Caco-2 (cell line): ENCODE measurements around the gene ATG10. TPM values are rescaled to one million over a fixed set of nuclear protein-coding genes. Genes with fewer than 3 reads are reported as not detected.

Source experiments
- BruUV-seq: library from RNA; stranded (reverse); fragments of 400-500 nt; replicated peaks from 2 replicates; lab custom pipeline; 2021; lab: Mats Ljungman, UMichigan
- CTCF ChIA-PET: fragments of 300-600 bp; sonication (Branson Sonifier 250); formaldehyde crosslinking; loops from one replicate; lab custom pipeline; 2022; ENCODE audit warnings: antibody characterized with exemption; lab: Charles Lee
- POLR2A ChIA-PET: fragments of 300-600 bp; sonication (Branson Sonifier 250); formaldehyde crosslinking; loops from one replicate; lab custom pipeline; 2022; ENCODE audit warnings: antibody characterized with exemption; lab: Charles Lee
- DNase-seq, 2 experiments: peaks; one replicate each; pipeline versions ENCODE4 v3.0.0 to v3.0.0-alpha.2; 2020 to 2022
- H3K27me3 ChIP-seq: replicated peaks from 2 replicates; pipeline ENCODE4 v1.6.0; 2011; ENCODE audit warnings: low read length; ENCODE audit not compliant: control insufficient read depth, insufficient read depth
- H3K36me3 ChIP-seq: 2 replicates; pipeline ENCODE4 v1.5.1; 2011; ENCODE audit warnings: low read length; ENCODE audit not compliant: control insufficient read depth, insufficient read depth
- H3K4me1 ChIP-seq: fragments of 250-450 bp; sonication (Bioruptor Pico); 2 replicates; pipeline ENCODE4 v1.5.1; 2020; ENCODE audit warnings: mild to moderate bottlenecking
- H3K4me3 ChIP-seq: 2 replicates; pipeline ENCODE4 v1.5.1; 2011; ENCODE audit warnings: low read depth, mild to moderate bottlenecking, control low read depth, low read length
- H3K9me3 ChIP-seq: fragments of 250-450 bp; sonication (Bioruptor Pico); 2 replicates; pipeline ENCODE4 v1.5.1; 2020; ENCODE audit warnings: mild to moderate bottlenecking, moderate library complexity
- H3K27ac Mint-ChIP-seq: one replicate; pipeline ENCODE4 v1.8.0; 2022; ENCODE audit warnings: mixed read lengths; ENCODE audit not compliant: unreplicated experiment
- H3K27me3 Mint-ChIP-seq: one replicate; pipeline ENCODE4 v1.8.0; 2022; ENCODE audit warnings: mixed read lengths; ENCODE audit not compliant: insufficient read depth, unreplicated experiment
- H3K36me3 Mint-ChIP-seq: one replicate; pipeline ENCODE4 v1.8.0; 2022; ENCODE audit warnings: mild to moderate bottlenecking, mixed read lengths; ENCODE audit not compliant: insufficient read depth, unreplicated experiment
- H3K4me1 Mint-ChIP-seq: one replicate; pipeline ENCODE4 v1.8.0; 2022; ENCODE audit warnings: low read depth, mixed read lengths; ENCODE audit not compliant: unreplicated experiment
- H3K4me3 Mint-ChIP-seq: one replicate; pipeline ENCODE4 v1.8.0; 2022; ENCODE audit warnings: mild to moderate bottlenecking, moderate library complexity, mixed read lengths; ENCODE audit not compliant: unreplicated experiment
- H3K9me3 Mint-ChIP-seq: one replicate; pipeline ENCODE4 v1.8.0; 2022; ENCODE audit warnings: mixed read lengths; ENCODE audit not compliant: unreplicated experiment
- CTCF ChIP-seq, 2 experiments: fragments of 200-600 bp in 1 of 2; IDR thresholded peaks; 1 replicate in 1 of 2; 2 replicates in 1 of 2; pipeline versions ENCODE4 v1.5.1 to v1.8.0; 2011 to 2022; ENCODE audit warnings: antibody characterized with exemption in 1 of 2, control low read depth in 1 of 2, inconsistent platforms in 1 of 2, low read depth in 1 of 2, low read length in 1 of 2, mild to moderate bottlenecking in 1 of 2, moderate library complexity in 1 of 2; ENCODE audit not compliant: insufficient read depth in 1 of 2, severe bottlenecking in 1 of 2, unreplicated experiment in 1 of 2
- intact Hi-C: fragments of 100-400 bp; cut with micrococcal nuclease; formaldehyde crosslinking; loops from one replicate; pipeline ENCODE4 v1.10.0; 2022; ENCODE audit not compliant: unreplicated experiment
- total RNA-seq: library from RNA; stranded (reverse); gene quantifications from 2 replicates; pipeline ENCODE4 v1.2.3, GENCODE V29; 2022

ATG10 gene
- total RNA-seq, 1 experiment from 2014 or later: 5.8 TPM

GRCh38 chr5:82225525-82226172 is 253.8 kb downstream of the ATG10 start:
- H3K36me3 Mint-ChIP-seq: no peaks in the 10 kb centered on the region
- CTCF ChIA-PET: interaction anchor here (0.6 kb wide), 3 partner anchors 10 to 15 kb away, joined by 3 read pairs; no protein-coding TSS in a partner anchor
- H3K27me3 Mint-ChIP-seq: no peaks in the 10 kb centered on the region
- no TSS peak for BruUV-seq
- Histone ChIP-seq H3K27me3 (no peaks in the 10 kb centered on the region), H3K4me1 (no peaks in the 10 kb centered on the region), H3K36me3 (no peaks in the 10 kb centered on the region), H3K9me3 (no peaks in the 10 kb centered on the region), H3K4me3 (no peak overlapping the region)
- H3K9me3 Mint-ChIP-seq: no peaks in the 10 kb centered on the region
- POLR2A ChIA-PET: no interaction called here
- H3K4me1 Mint-ChIP-seq: no peaks in the 10 kb centered on the region
- peak; percentile 78 to 81 for TF ChIP-seq CTCF (IDR thresholded peaks at IDR 0.05; ENCODE audit: insufficient read depth in 1 of 2, low read depth in 1 of 2, low read length in 1 of 2, severe bottlenecking in 1 of 2, unreplicated experiment in 1 of 2)
- H3K27ac Mint-ChIP-seq: no peak overlapping the region
- intact Hi-C loops: loop anchor here (1.0 to 10.0 kb wide), 5 partner anchors 51 to 800 kb away; no protein-coding TSS in a partner anchor
- DNase-seq: peak; percentile 62 to 77
- no peak overlapping the region for H3K4me3 Mint-ChIP-seq

GRCh38 chr5:82234885-82235284 is 263.1 kb downstream of the ATG10 start:
- no peaks in the 10 kb centered on the region for H3K9me3 ChIP-seq
- H3K4me3 Mint-ChIP-seq: no peak overlapping the region

GRCh38 chr5:82244151-82244550 is 272.3 kb downstream of the ATG10 start:
- H3K27me3 Mint-ChIP-seq: no peaks in the 10 kb centered on the region
- no peaks in the 10 kb centered on the region for H3K27me3 ChIP-seq
- H3K9me3 Mint-ChIP-seq: peaks cover 17% of the 10 kb centered on the region
- no peaks in the 10 kb centered on the region for H3K4me1 Mint-ChIP-seq
- ChIA-PET POLR2A (no interaction called here), CTCF (no interaction called here)
- H3K9me3 ChIP-seq: no peaks in the 10 kb centered on the region; the same call in 1 of the 2 replicates
- H3K4me1 ChIP-seq: no peaks in the 10 kb centered on the region
- no peak for TF ChIP-seq CTCF (IDR thresholded peaks at IDR 0.05; ENCODE audit: insufficient read depth in 1 of 2, low read depth in 1 of 2, low read length in 1 of 2, severe bottlenecking in 1 of 2, unreplicated experiment in 1 of 2)
- H3K27ac Mint-ChIP-seq: no peak overlapping the region
- H3K4me3 Mint-ChIP-seq: no peak overlapping the region
- no peaks in the 10 kb centered on the region for H3K36me3 Mint-ChIP-seq
- BruUV-seq: no TSS peak
- H3K4me3 ChIP-seq: no peak overlapping the region
- H3K36me3 ChIP-seq: no peaks in the 10 kb centered on the region
- no peak for DNase-seq
- intact Hi-C loops: no loop called here

More at GRCh38 chr5:82234885-82235284, 263.1 kb downstream of the ATG10 start:
- no peak overlapping the region for H3K4me3 ChIP-seq
- no peak for TF ChIP-seq CTCF (IDR thresholded peaks at IDR 0.05; ENCODE audit: insufficient read depth in 1 of 2, low read depth in 1 of 2, low read length in 1 of 2, severe bottlenecking in 1 of 2, unreplicated experiment in 1 of 2)
- Mint-ChIP-seq H3K4me1 (no peaks in the 10 kb centered on the region), H3K36me3 (no peaks in the 10 kb centered on the region), H3K9me3 (no peaks in the 10 kb centered on the region), H3K27ac (no peak overlapping the region), H3K27me3 (peaks cover 3% of the 10 kb centered on the region)
- POLR2A ChIA-PET: no interaction called here
- H3K4me1 ChIP-seq: no peaks in the 10 kb centered on the region
- intact Hi-C loops: no loop called here
- H3K36me3 ChIP-seq: no peaks in the 10 kb centered on the region
- no peak for DNase-seq
- no TSS peak for BruUV-seq
- H3K27me3 ChIP-seq: no peaks in the 10 kb centered on the region
- CTCF ChIA-PET: no interaction called here
